ENCODE results near the gene LCLAT1.

LCLAT1 gene

DNA sequence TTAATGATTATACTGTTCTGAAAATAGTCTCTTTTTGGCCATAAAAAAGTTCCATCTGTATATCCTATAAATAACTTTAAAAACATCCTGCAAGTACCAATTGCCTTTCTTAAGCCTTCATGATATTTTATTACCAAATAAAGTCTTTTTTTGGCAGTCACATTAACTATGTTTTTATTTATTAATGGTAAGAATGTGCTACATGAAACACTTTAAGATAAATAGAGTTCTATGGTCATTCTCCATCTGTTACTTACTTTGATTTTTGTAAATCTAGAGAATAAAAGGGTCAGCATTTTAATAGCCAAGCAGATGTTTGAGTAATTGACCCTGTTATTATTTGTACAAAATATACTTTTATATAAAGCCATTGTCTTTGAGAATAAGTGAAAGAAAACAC is 52.6 kb downstream of the LCLAT1 start:
- Histone ChIP-seq H3K4me1 (ENCODE audit: control insufficient read depth, insufficient read depth, low read length) (peaks cover 2% of the 10 kb centered on the region), H3K4me3 (ENCODE audit: low read depth, low read length) (no peak overlapping the region), H3K36me3 (ENCODE audit: control insufficient read depth in 2 of 2, insufficient read depth in 1 of 2, low read length in 2 of 2) (peaks cover 0 to 4% of the 10 kb centered on the region in 2 experiments; a peak in 1 of 3 replicates), H3K27ac (ENCODE audit: extremely low read depth, low read depth, low read length) (no peak overlapping the region), H3K9me3 (ENCODE audit: control insufficient read depth, insufficient read depth, low read depth, low read length) (no peaks in the 10 kb centered on the region)
- POLR2A ChIA-PET: no interaction called here
- CTCF ChIA-PET: no interaction called here
- TF ChIP-seq ZNF335 (tag by site-specific recombination; conservative IDR thresholded peaks at IDR 0.05) (no peak), ZNF660 (tag by site-specific recombination; IDR thresholded peaks at IDR 0.05) (no peak), ZNF266 (tag by site-specific recombination; IDR thresholded peaks at IDR 0.05; ENCODE audit: low read depth) (no peak), ZNF354C (tag by site-specific recombination; IDR thresholded peaks at IDR 0.05; ENCODE audit: borderline replicate concordance, low read depth) (no peak), ZNF776 (tag by site-specific recombination; IDR thresholded peaks at IDR 0.05; ENCODE audit: borderline replicate concordance) (no peak)
- TF ChIP-seq, protein P1, sequence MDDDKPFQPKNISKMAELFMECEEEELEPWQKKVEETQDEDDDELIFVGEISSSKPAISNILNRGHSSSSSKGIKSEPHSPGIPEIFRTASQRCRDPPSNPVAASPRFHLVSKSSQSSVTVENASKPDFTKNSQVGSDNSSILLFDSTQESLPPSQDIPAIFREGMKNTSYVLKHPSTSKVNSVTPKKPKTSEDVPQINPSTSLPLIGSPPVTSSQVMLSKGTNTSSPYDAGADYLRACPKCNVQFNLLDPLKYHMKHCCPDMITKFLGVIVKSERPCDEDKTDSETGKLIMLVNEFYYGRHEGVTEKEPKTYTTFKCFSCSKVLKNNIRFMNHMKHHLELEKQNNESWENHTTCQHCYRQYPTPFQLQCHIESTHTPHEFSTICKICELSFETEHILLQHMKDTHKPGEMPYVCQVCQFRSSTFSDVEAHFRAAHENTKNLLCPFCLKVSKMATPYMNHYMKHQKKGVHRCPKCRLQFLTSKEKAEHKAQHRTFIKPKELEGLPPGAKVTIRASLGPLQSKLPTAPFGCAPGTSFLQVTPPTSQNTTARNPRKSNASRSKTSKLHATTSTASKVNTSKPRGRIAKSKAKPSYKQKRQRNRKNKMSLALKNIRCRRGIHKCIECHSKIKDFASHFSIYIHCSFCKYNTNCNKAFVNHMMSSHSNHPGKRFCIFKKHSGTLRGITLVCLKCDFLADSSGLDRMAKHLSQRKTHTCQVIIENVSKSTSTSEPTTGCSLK (tag by site-specific recombination; IDR thresholded peaks at IDR 0.05): no peak
- TF ChIP-seq, protein P2, sequence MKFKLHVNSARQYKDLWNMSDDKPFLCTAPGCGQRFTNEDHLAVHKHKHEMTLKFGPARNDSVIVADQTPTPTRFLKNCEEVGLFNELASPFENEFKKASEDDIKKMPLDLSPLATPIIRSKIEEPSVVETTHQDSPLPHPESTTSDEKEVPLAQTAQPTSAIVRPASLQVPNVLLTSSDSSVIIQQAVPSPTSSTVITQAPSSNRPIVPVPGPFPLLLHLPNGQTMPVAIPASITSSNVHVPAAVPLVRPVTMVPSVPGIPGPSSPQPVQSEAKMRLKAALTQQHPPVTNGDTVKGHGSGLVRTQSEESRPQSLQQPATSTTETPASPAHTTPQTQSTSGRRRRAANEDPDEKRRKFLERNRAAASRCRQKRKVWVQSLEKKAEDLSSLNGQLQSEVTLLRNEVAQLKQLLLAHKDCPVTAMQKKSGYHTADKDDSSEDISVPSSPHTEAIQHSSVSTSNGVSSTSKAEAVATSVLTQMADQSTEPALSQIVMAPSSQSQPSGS (tag by site-specific recombination; IDR thresholded peaks at IDR 0.05; ENCODE audit: low read depth): no peak
- TF ChIP-seq, protein P3, sequence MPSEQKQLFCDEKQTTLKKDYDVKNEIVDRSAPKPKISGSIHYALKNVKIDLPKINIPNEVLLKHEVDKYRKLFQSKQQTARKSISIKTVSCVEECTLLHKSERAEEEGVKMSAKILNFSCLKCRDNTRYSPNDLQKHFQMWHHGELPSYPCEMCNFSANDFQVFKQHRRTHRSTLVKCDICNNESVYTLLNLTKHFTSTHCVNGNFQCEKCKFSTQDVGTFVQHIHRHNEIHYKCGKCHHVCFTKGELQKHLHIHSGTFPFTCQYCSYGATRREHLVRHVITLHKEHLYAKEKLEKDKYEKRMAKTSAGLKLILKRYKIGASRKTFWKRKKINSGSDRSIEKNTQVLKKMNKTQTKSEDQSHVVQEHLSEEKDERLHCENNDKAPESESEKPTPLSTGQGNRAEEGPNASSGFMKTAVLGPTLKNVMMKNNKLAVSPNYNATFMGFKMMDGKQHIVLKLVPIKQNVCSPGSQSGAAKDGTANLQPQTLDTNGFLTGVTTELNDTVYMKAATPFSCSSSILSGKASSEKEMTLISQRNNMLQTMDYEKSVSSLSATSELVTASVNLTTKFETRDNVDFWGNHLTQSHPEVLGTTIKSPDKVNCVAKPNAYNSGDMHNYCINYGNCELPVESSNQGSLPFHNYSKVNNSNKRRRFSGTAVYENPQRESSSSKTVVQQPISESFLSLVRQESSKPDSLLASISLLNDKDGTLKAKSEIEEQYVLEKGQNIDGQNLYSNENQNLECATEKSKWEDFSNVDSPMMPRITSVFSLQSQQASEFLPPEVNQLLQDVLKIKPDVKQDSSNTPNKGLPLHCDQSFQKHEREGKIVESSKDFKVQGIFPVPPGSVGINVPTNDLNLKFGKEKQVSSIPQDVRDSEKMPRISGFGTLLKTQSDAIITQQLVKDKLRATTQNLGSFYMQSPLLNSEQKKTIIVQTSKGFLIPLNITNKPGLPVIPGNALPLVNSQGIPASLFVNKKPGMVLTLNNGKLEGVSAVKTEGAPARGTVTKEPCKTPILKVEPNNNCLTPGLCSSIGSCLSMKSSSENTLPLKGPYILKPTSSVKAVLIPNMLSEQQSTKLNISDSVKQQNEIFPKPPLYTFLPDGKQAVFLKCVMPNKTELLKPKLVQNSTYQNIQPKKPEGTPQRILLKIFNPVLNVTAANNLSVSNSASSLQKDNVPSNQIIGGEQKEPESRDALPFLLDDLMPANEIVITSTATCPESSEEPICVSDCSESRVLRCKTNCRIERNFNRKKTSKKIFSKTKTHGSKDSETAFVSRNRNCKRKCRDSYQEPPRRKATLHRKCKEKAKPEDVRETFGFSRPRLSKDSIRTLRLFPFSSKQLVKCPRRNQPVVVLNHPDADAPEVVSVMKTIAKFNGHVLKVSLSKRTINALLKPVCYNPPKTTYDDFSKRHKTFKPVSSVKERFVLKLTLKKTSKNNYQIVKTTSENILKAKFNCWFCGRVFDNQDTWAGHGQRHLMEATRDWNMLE (tag by site-specific recombination; conservative IDR thresholded peaks at IDR 0.05; ENCODE audit: low read depth): no peak

DNA sequence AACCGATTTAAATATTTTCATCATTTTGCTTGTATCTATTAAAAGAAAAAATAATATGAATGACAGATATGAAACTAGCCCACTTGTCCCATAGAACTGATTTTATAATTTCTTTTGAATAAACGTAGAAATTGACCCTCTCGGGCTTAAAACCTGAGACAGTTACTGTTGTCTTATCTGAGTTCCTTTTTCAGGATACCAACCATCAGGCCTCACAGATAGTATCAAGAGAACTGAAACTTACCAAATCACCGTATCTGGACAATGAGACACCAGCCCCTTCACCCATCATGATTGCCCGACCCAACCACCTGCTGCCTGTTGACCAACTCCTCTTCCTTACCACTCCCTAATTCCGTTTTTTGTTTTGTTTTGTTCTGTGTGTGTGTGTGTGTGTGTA is 53.7 kb downstream of the LCLAT1 start:
- peaks cover 10% of the 10 kb centered on the region for H3K4me1 ChIP-seq (ENCODE audit: control insufficient read depth, insufficient read depth, low read length)
- H3K4me3 ChIP-seq (ENCODE audit: low read depth, low read length): no peak overlapping the region
- CTCF ChIA-PET: no interaction called here
- TF ChIP-seq KLF16 (tag by site-specific recombination; IDR thresholded peaks at IDR 0.05) (no peak), GFI1B (tag by site-specific recombination; IDR thresholded peaks at IDR 0.05) (no peak), ZNF19 (tag by site-specific recombination; IDR thresholded peaks at IDR 0.05; ENCODE audit: low read depth) (no peak), SETDB1 (IDR thresholded peaks at IDR 0.05; ENCODE audit: insufficient read length, low read length) (peak; percentile 66)
- TF ChIP-seq, protein P4, sequence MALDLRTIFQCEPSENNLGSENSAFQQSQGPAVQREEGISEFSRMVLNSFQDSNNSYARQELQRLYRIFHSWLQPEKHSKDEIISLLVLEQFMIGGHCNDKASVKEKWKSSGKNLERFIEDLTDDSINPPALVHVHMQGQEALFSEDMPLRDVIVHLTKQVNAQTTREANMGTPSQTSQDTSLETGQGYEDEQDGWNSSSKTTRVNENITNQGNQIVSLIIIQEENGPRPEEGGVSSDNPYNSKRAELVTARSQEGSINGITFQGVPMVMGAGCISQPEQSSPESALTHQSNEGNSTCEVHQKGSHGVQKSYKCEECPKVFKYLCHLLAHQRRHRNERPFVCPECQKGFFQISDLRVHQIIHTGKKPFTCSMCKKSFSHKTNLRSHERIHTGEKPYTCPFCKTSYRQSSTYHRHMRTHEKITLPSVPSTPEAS (tag by site-specific recombination; IDR thresholded peaks at IDR 0.05): 0 out of 2 replicates have a peak, but pooled peaks have one; percentile 59
- no peaks in the 10 kb centered on the region for H3K9me3 ChIP-seq (ENCODE audit: control insufficient read depth, insufficient read depth, low read depth, low read length)
- POLR2A ChIA-PET: no interaction called here
- no peak overlapping the region for H3K27ac ChIP-seq (ENCODE audit: extremely low read depth, low read depth, low read length)
- H3K36me3 ChIP-seq (ENCODE audit: control insufficient read depth in 2 of 2, insufficient read depth in 1 of 2, low read length in 2 of 2): peaks cover 0 to 4% of the 10 kb centered on the region in 2 experiments; a peak in 1 of 3 replicates

All from HEK293 (cell line).